Posterior cingulate gyrus (tissue), 11 donors: Measurements from ENCODE around the gene CRISPLD2.

ENCODE experiments used
- DNase-seq, 10 donors: peaks; one replicate each; pipeline versions ENCODE4 v3.0.0 to v3.0.0-alpha.2; 2020 to 2021; ENCODE audit warnings: mixed read lengths in 3 of 10
- intact Hi-C: fragments of 100-400 bp; cut with DNase I; formaldehyde crosslinking; loops from one replicate; pipeline ENCODE4 v1.15.1; 2023

The CRISPLD2 gene

DNA sequence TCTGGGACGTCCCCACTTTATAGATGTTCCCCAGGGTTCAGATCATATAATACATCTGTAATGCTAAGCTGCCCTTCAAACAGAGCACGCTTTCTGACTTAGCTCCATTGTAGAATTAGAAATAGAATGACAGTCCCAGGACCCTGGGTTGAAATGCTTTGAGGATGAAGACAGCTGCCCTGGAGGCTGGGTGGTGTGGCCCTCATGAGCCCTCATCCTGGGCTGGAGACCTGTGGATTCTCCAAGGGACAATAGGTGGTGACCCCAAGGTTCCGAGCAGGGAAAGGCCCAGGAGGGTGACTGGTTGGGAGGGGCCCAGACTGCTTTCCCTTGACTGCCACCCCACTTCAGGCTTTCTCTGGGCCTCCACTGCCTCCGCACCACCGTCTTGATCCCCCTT lies 59.0 kb downstream of the CRISPLD2 start:
- intact Hi-C loops: no loop called here
- DNase-seq: peak in 2 of 10 donors; percentile 24 to 33

GRCh38 chr16:84879569-84880487 lies 60.0 kb downstream of the CRISPLD2 start:
- intact Hi-C loops: no loop called here
- DNase-seq: peak in 2 of 10 donors; percentile 12 to 48

GRCh38 chr16:84881702-84882521 lies 62.1 kb downstream of the CRISPLD2 start:
- peak in 2 of 10 donors; percentile 3 to 37 for DNase-seq
- intact Hi-C loops: no loop called here

DNA sequence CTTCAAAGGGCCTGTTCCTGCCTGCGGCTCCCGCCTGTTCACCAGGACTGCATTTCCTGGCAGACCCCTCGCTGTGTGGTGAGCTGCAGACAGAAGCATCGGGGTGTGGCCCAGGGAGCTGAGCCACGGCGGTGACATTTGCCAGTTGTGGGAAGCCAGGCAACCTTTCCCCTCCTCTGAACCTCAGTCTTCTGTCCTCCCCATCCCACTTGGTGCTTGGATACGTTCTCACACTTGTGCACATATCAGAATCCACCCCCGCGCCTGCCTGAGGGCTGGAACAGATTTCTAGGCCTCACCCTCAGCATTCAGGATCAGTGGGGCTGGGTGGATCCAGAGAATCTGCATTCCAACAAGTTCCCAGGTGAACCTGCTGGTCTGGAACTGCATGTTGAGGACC lies 63.5 kb downstream of the CRISPLD2 start:
- intact Hi-C loops: no loop called here
- peak in 2 of 10 donors; percentile 76 to 78 for DNase-seq

DNA sequence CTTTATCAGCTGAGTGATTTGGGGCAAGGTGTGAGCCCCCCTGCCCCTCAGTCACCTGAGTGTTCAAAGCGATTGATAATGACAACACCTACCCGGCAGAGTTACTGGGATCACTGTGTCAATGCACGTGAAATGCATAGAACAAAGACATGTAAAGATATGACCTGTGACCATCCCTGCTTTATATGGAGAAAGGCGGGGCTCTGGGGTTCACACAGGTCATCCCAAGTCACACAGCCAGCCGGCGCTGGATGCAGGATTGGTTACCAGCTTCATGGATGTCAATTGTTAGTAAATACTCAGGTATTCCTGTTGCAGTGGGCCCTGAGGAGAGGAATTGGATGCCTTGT lies 64.4 kb downstream of the CRISPLD2 start:
- DNase-seq: no peak
- intact Hi-C loops: no loop called here

DNA sequence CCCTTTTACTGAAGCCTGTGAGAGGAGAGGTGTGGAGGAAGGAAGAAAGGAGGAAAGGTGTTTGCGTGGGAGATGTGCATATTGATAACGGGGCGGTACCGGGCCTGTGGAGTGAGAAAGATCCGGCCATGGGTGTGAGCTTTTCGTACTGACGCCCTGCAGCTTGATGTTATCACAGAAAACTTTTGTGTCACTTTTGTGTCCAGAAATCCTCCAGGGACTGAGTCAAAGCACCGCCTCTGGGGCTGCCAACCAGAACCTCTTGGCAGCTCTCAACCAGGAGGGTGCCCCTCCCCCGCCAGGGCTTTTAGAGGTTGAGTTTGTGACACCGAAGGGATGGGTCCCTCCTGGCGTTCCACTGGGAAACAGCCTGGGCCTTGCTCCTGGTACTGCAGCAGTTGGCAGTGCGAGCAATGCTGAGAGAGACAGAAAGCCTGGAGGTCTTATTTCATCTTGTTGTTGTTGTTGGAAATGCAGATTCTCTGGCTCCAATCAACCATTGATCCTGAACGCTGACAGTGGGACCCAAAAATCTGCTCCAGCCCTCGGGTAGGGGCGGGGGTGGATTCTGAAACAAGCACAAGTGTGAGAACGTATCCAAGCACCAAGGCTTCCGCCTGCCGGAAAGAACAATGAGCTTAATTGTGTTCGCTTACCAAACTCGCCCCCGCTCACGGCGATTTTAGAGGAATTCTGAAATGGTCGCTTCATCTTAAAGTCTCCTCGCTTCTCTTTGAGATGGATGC lies 65.0 kb downstream of the CRISPLD2 start:
- intact Hi-C loops: no loop called here
- peak; percentile 22 to 92 (median 55) for DNase-seq

GRCh38 chr16:84885342-84885910 lies 65.6 kb downstream of the CRISPLD2 start:
- intact Hi-C loops: no loop called here
- peak in 2 of 10 donors; percentile 21 to 75 for DNase-seq

DNA sequence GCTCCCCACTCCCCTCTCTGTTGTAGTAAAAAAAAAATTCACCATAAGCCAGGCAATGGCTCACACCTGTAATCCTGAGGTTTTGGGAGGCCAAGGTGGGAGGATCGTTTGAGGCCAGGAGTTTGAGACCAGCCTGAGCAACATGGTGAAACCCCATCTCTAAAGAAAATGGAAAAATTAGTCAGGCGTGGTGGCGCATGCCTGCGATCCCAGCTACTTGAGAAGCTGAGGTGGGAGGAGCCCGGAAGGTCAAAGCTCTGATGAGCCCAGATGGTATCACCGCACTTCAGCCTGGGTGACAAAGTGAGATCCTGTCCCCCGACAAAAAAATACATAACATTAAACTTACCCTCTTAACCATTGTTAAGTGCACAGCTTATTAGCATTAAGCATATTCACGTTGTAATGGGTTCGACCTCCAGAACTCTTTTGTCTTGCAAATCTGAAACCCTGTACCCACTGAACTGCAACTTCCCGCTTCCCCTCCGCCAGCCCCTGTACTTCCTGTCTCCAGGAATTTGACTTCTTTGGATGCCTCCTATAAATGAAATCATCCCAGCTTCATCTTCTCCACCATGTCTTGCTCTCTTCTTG lies 66.8 kb downstream of the CRISPLD2 start:
- peak in 1 of 10 donors; percentile 26 for DNase-seq
- intact Hi-C loops: no loop called here

GRCh38 chr16:84887207-84887606 lies 67.4 kb downstream of the CRISPLD2 start:
- DNase-seq: peak in 2 of 10 donors; percentile 9 to 66
- intact Hi-C loops: no loop called here

- DNase-seq: no peak
- intact Hi-C loops: no loop called here
Observed at GRCh38 chr16:84888450-84888849, 68.7 kb downstream of the CRISPLD2 start.

DNA sequence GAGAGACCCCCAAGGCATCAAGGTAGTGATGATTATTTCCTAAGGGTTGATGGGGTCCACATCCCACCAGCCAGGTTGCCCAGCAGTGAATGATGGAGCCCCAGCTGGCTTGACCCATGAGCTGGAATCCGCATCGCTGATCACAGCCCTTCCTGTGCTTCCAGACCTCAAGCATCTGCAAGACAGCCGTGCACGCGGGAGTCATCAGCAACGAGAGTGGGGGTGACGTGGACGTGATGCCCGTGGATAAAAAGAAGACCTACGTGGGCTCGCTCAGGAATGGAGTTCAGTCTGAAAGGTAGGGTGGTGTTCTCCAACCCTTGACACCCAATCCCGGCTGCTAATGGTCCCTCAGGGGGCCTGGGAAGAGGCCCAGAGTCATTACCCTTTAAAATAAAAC lies 69.3 kb downstream of the CRISPLD2 start:
- DNase-seq: peak in 2 of 10 donors; percentile 19 to 41
- intact Hi-C loops: no loop called here

GRCh38 chr16:84890427-84890826 lies 70.6 kb downstream of the CRISPLD2 start:
- peak in 1 of 10 donors; percentile 17 for DNase-seq
- intact Hi-C loops: no loop called here

- DNase-seq: peak in 2 of 10 donors; percentile 47 to 89
- intact Hi-C loops: no loop called here
Observed at GRCh38 chr16:84891149-84891795, 71.5 kb downstream of the CRISPLD2 start.

- intact Hi-C loops: no loop called here
- DNase-seq: peak in 2 of 10 donors; percentile 42 to 77
Observed at GRCh38 chr16:84892097-84892496, 72.3 kb downstream of the CRISPLD2 start.

- DNase-seq: peak in 2 of 10 donors; percentile 8 to 73
- intact Hi-C loops: no loop called here
Observed at GRCh38 chr16:84893467-84893848, 73.7 kb downstream of the CRISPLD2 start.

GRCh38 chr16:84893849-84894599 lies 74.2 kb downstream of the CRISPLD2 start:
- peak in 1 of 10 donors; percentile 61 for DNase-seq

GRCh38 chr16:84895016-84895415 lies 75.2 kb downstream of the CRISPLD2 start:
- intact Hi-C loops: no loop called here
- DNase-seq: no peak

More at GRCh38 chr16:84893849-84894599, 74.2 kb downstream of the CRISPLD2 start:
- intact Hi-C loops: no loop called here

DNA sequence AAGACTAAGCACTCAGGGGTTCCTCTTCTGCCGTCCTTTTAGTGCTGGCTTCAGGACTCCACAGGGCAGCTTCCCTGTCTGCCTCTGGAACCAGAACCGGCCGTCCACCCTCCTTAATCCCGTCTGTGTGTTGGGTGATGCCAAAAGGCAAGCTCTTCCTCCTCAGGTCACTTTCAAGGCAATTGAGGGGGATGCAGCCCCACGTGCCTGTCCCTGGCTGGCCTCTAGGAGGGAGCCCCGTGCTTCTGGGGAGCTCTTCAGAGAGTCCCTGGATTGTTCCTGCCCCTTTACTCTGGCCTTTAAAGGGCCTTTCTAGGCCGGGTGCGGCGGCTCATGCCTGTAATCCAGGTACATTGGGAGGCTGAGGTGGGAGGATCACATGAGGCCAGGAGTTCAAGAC lies 77.1 kb downstream of the CRISPLD2 start:
- intact Hi-C loops: no loop called here
- peak in 2 of 10 donors; percentile 29 to 68 for DNase-seq
